ENCODE results near the gene FOXJ2.

DNA sequence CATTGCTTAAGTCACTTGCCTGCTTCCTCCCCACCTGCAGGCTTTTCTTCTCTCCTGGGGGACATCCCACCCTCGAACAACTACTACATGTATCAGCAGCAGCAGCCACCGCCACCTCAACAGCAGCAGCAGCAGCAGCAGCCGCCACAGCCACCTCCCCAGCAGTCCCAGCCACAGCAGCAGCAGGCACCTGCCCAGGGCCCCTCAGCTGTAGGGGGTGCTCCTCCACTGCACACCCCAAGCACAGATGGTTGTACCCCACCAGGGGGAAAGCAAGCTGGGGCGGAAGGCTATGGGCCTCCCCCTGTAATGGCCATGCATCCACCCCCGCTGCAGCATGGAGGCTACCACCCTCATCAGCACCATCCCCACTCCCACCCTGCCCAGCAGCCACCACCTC lies 15.3 kb downstream of the FOXJ2 start:
- TF ChIP-seq REST (IDR thresholded peaks at IDR 0.05; ENCODE audit: insufficient replicate concordance, low read depth), result no peak
- TF ChIP-seq CTCF (IDR thresholded peaks at IDR 0.05; ENCODE audit: insufficient read depth, low read length), result no peak
- TF ChIP-seq SPI1 (IDR thresholded peaks at IDR 0.05; ENCODE audit: borderline replicate concordance, low read depth), result no peak
- no peak for TF ChIP-seq POLR2AphosphoS5 (IDR thresholded peaks at IDR 0.05; ENCODE audit: low read depth)
- TF ChIP-seq GABPA (IDR thresholded peaks at IDR 0.05; ENCODE audit: low read depth), result no peak
